ENCODE results near the gene SATB2.

The SATB2 gene

DNA sequence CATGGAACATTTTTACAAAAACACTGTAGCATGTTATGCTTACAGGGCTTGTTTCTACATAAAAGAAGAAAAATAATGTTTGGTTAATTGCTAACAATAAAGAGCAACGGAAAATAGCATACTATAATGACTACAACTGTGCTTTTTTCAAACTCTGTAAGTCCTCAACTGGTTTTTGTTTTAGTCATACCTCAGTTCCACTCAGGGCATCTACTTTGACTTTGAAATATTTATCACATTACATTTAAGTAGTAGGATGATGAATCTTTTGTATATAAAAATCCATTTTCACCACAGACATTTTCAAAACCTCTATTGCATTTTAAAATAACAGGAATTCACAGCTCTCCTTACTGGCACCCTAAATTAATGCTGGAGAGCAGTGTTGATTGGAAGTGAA, 8.3 kb downstream of the SATB2 start:
- H3K27me3 ChIP-seq (ENCODE audit: control insufficient read depth in 1 of 2, insufficient read depth in 2 of 2, low read length in 2 of 2), result peaks cover 7 to 17% of the 10 kb centered on the region in 2 donors
- no peak overlapping the region for H3K4me3 ChIP-seq (ENCODE audit: low read length in 2 of 2)
- H3K9ac ChIP-seq (ENCODE audit: low read length in 2 of 2), result no peak overlapping the region
- no peaks in the 10 kb centered on the region for H3K36me3 ChIP-seq (ENCODE audit: control insufficient read depth in 2 of 2, insufficient read depth in 2 of 2, low read length in 2 of 2)
- no peak overlapping the region for H3K27ac ChIP-seq (ENCODE audit: low read length)
- H3K9me3 ChIP-seq (ENCODE audit: control insufficient read depth in 2 of 2, low read length in 2 of 2), result no peaks in the 10 kb centered on the region
- no peaks in the 10 kb centered on the region for H3K4me1 ChIP-seq (ENCODE audit: control insufficient read depth, insufficient read depth, low read length)

GRCh38 chr2:199446996-199447576, 10.7 kb downstream of the SATB2 start:
- Histone ChIP-seq H3K9me3 (ENCODE audit: control insufficient read depth in 2 of 2, low read length in 2 of 2) (no peaks in the 10 kb centered on the region), H3K9ac (ENCODE audit: low read length in 2 of 2) (no peak overlapping the region)

GRCh38 chr2:199444749-199445148, 13.0 kb downstream of the SATB2 start:
- Histone ChIP-seq H3K36me3 (ENCODE audit: control insufficient read depth in 2 of 2, insufficient read depth in 2 of 2, low read length in 2 of 2) (no peaks in the 10 kb centered on the region), H3K4me1 (ENCODE audit: control insufficient read depth, insufficient read depth, low read length) (no peaks in the 10 kb centered on the region), H3K4me3 (ENCODE audit: low read length in 2 of 2) (no peak overlapping the region), H3K27me3 (ENCODE audit: control insufficient read depth in 1 of 2, insufficient read depth in 2 of 2, low read length in 2 of 2) (peaks cover 0 to 2% of the 10 kb centered on the region in 2 donors), H3K27ac (ENCODE audit: low read length) (no peak overlapping the region), H3K9ac (ENCODE audit: low read length in 2 of 2) (no peak overlapping the region), H3K9me3 (ENCODE audit: control insufficient read depth in 2 of 2, low read length in 2 of 2) (no peaks in the 10 kb centered on the region)

More at GRCh38 chr2:199446996-199447576, 10.7 kb downstream of the SATB2 start:
- H3K27ac ChIP-seq (ENCODE audit: low read length), result no peak overlapping the region
- no peaks in the 10 kb centered on the region for H3K4me1 ChIP-seq (ENCODE audit: control insufficient read depth, insufficient read depth, low read length)
- no peak overlapping the region for H3K4me3 ChIP-seq (ENCODE audit: low read length in 2 of 2)
- peaks cover 4 to 6% of the 10 kb centered on the region in 2 donors for H3K27me3 ChIP-seq (ENCODE audit: control insufficient read depth in 1 of 2, insufficient read depth in 2 of 2, low read length in 2 of 2)
- no peaks in the 10 kb centered on the region for H3K36me3 ChIP-seq (ENCODE audit: control insufficient read depth in 2 of 2, insufficient read depth in 2 of 2, low read length in 2 of 2)

DNA sequence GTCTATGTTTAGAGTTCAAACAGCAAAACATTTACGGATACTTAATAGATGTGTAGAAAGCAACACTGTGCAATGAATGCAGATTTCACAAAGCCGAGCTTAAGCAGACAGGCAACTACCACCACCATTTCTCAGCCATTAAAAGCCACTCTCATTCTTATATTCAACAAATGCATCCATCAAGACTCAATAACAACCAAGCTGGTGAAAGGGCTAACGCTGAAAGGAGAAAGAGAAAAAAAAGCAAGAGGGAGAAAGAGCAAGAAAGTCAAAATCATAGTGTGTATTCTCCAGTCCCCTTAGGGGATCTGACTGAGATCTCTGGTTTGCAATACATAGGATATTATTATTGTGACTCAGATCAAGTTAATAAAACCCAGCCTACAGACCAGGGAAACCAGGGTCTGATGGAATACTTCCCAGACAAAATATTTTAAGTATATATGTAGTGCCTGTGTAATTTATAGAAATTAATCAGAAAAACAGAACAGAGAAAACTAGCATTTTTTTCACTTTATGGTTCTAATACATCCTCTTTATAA, 14.1 kb downstream of the SATB2 start:
- peaks cover 0 to 3% of the 10 kb centered on the region in 2 donors for H3K9me3 ChIP-seq (ENCODE audit: control insufficient read depth in 2 of 2, low read length in 2 of 2)
- H3K9ac ChIP-seq (ENCODE audit: low read length in 2 of 2), result no peak overlapping the region
- no peaks in the 10 kb centered on the region for H3K36me3 ChIP-seq (ENCODE audit: control insufficient read depth in 2 of 2, insufficient read depth in 2 of 2, low read length in 2 of 2)
- H3K27me3 ChIP-seq (ENCODE audit: control insufficient read depth in 1 of 2, insufficient read depth in 2 of 2, low read length in 2 of 2), result peaks cover 0 to 2% of the 10 kb centered on the region in 2 donors
- H3K4me3 ChIP-seq (ENCODE audit: low read length in 2 of 2), result no peak overlapping the region
- no peak overlapping the region for H3K27ac ChIP-seq (ENCODE audit: low read length)
- H3K4me1 ChIP-seq (ENCODE audit: control insufficient read depth, insufficient read depth, low read length), result no peaks in the 10 kb centered on the region

DNA sequence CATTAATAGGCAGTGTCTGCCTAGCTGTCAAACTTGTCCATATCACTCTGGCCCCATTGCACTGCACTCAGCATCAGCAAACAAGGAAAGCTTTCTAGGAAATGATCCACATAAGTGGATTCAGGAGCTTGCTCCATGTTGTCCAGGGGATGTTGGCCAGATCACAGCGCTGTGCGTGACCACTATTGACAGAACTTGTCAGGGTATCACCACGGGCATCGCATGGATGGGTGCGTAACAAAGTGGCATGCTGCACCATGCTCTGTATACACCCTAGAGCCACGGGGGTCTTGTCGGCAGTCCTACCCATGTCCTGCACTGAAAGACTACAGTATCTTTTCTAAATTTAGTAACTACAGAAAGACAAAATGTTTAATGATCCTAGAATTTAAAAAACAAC, 15.6 kb downstream of the SATB2 start:
- Histone ChIP-seq H3K27ac (ENCODE audit: low read length) (no peak overlapping the region), H3K27me3 (ENCODE audit: control insufficient read depth in 1 of 2, insufficient read depth in 2 of 2, low read length in 2 of 2) (peaks cover 0 to 2% of the 10 kb centered on the region in 2 donors), H3K4me3 (ENCODE audit: low read length in 2 of 2) (no peak overlapping the region), H3K4me1 (ENCODE audit: control insufficient read depth, insufficient read depth, low read length) (no peaks in the 10 kb centered on the region), H3K9ac (ENCODE audit: low read length in 2 of 2) (no peak overlapping the region), H3K9me3 (ENCODE audit: control insufficient read depth in 2 of 2, low read length in 2 of 2) (peaks cover 0 to 3% of the 10 kb centered on the region in 2 donors), H3K36me3 (ENCODE audit: control insufficient read depth in 2 of 2, insufficient read depth in 2 of 2, low read length in 2 of 2) (no peaks in the 10 kb centered on the region)

DNA sequence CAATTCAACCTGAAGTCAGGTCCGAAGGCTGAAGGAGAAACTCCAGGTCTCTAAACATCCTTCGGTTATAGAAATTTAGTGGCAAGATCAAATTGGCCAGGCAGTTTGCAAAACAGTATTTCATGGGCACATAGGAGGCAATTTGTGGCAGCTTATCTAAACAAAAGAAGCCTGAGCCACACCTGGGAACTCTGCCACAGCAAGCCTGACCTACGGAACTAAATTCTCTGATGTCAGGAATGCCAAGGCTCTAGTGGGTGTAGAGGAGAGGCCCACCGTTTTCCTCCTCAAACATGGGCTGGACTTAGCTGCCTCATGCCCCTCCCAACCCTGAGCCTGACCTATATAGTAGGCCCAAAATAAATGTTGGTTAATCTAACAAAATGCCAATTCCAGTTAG, 16.0 kb downstream of the SATB2 start:
- H3K4me1 ChIP-seq (ENCODE audit: control insufficient read depth, insufficient read depth, low read length), result no peaks in the 10 kb centered on the region
- H3K27ac ChIP-seq (ENCODE audit: low read length), result no peak overlapping the region
- no peak overlapping the region for H3K4me3 ChIP-seq (ENCODE audit: low read length in 2 of 2)
- peaks cover 0 to 3% of the 10 kb centered on the region in 2 donors for H3K9me3 ChIP-seq (ENCODE audit: control insufficient read depth in 2 of 2, low read length in 2 of 2)
- no peak overlapping the region for H3K9ac ChIP-seq (ENCODE audit: low read length in 2 of 2)
- no peaks in the 10 kb centered on the region for H3K36me3 ChIP-seq (ENCODE audit: control insufficient read depth in 2 of 2, insufficient read depth in 2 of 2, low read length in 2 of 2)
- H3K27me3 ChIP-seq (ENCODE audit: control insufficient read depth in 1 of 2, insufficient read depth in 2 of 2, low read length in 2 of 2), result peaks cover 0 to 2% of the 10 kb centered on the region in 2 donors

DNA sequence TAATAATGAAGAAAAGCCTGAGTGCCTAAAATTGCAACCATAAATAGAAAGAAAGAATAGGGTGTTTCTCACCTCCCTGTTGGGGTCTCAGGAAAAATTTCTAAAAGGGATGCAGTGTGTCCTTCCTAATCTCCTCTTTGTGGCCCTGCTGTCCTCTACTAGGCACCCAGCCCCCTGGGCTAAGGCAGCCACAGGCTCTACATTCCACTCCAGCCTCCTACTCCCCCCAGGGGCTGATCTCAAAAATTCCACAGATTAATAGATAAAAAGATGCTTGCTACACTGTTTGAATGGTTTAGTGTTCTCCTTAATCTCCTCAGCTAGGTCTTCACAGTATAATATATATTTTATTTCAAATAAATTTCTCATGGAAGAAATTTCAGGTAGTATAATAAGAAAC, 17.6 kb downstream of the SATB2 start:
- H3K4me3 ChIP-seq (ENCODE audit: low read length in 2 of 2), result no peak overlapping the region
- H3K27ac ChIP-seq (ENCODE audit: low read length), result no peak overlapping the region
- H3K36me3 ChIP-seq (ENCODE audit: control insufficient read depth in 2 of 2, insufficient read depth in 2 of 2, low read length in 2 of 2), result no peaks in the 10 kb centered on the region
- H3K27me3 ChIP-seq (ENCODE audit: control insufficient read depth in 1 of 2, insufficient read depth in 2 of 2, low read length in 2 of 2), result peaks cover 0 to 2% of the 10 kb centered on the region in 2 donors
- H3K9me3 ChIP-seq (ENCODE audit: control insufficient read depth in 2 of 2, low read length in 2 of 2), result peaks cover 0 to 3% of the 10 kb centered on the region in 2 donors
- no peak overlapping the region for H3K9ac ChIP-seq (ENCODE audit: low read length in 2 of 2)
- no peaks in the 10 kb centered on the region for H3K4me1 ChIP-seq (ENCODE audit: control insufficient read depth, insufficient read depth, low read length)

GRCh38 chr2:199439542-199439941, 18.2 kb downstream of the SATB2 start:
- Histone ChIP-seq H3K36me3 (ENCODE audit: control insufficient read depth in 2 of 2, insufficient read depth in 2 of 2, low read length in 2 of 2) (no peaks in the 10 kb centered on the region), H3K27ac (ENCODE audit: low read length) (no peak overlapping the region), H3K4me3 (ENCODE audit: low read length in 2 of 2) (no peak overlapping the region), H3K27me3 (ENCODE audit: control insufficient read depth in 1 of 2, insufficient read depth in 2 of 2, low read length in 2 of 2) (peaks cover 0 to 2% of the 10 kb centered on the region in 2 donors), H3K9me3 (ENCODE audit: control insufficient read depth in 2 of 2, low read length in 2 of 2) (peaks cover 0 to 3% of the 10 kb centered on the region in 2 donors), H3K4me1 (ENCODE audit: control insufficient read depth, insufficient read depth, low read length) (no peaks in the 10 kb centered on the region), H3K9ac (ENCODE audit: low read length in 2 of 2) (no peak overlapping the region)

- peaks cover 0 to 2% of the 10 kb centered on the region in 2 donors for H3K27me3 ChIP-seq (ENCODE audit: control insufficient read depth in 1 of 2, insufficient read depth in 2 of 2, low read length in 2 of 2)
- peaks cover 0 to 3% of the 10 kb centered on the region in 2 donors for H3K9me3 ChIP-seq (ENCODE audit: control insufficient read depth in 2 of 2, low read length in 2 of 2)
- no peaks in the 10 kb centered on the region for H3K4me1 ChIP-seq (ENCODE audit: control insufficient read depth, insufficient read depth, low read length)
- no peak overlapping the region for H3K27ac ChIP-seq (ENCODE audit: low read length)
- H3K4me3 ChIP-seq (ENCODE audit: low read length in 2 of 2), result no peak overlapping the region
- no peak overlapping the region for H3K9ac ChIP-seq (ENCODE audit: low read length in 2 of 2)
- no peaks in the 10 kb centered on the region for H3K36me3 ChIP-seq (ENCODE audit: control insufficient read depth in 2 of 2, insufficient read depth in 2 of 2, low read length in 2 of 2)
These were observed 18.7 kb downstream of the SATB2 start for GRCh38 chr2:199439066-199439465.

- H3K9me3 ChIP-seq (ENCODE audit: control insufficient read depth in 2 of 2, low read length in 2 of 2), result peaks cover 0 to 3% of the 10 kb centered on the region in 2 donors
- H3K27me3 ChIP-seq (ENCODE audit: control insufficient read depth in 1 of 2, insufficient read depth in 2 of 2, low read length in 2 of 2), result no peaks in the 10 kb centered on the region
- H3K4me1 ChIP-seq (ENCODE audit: control insufficient read depth, insufficient read depth, low read length), result no peaks in the 10 kb centered on the region
- H3K4me3 ChIP-seq (ENCODE audit: low read length in 2 of 2), result no peak overlapping the region
- no peak overlapping the region for H3K9ac ChIP-seq (ENCODE audit: low read length in 2 of 2)
- H3K36me3 ChIP-seq (ENCODE audit: control insufficient read depth in 2 of 2, insufficient read depth in 2 of 2, low read length in 2 of 2), result no peaks in the 10 kb centered on the region
- no peak overlapping the region for H3K27ac ChIP-seq (ENCODE audit: low read length)
These were observed 23.2 kb downstream of the SATB2 start for GRCh38 chr2:199434555-199434954.

GRCh38 chr2:199433204-199433832, 24.4 kb downstream of the SATB2 start:
- Histone ChIP-seq H3K4me3 (ENCODE audit: low read length in 2 of 2) (no peak overlapping the region), H3K27me3 (ENCODE audit: control insufficient read depth in 1 of 2, insufficient read depth in 2 of 2, low read length in 2 of 2) (no peaks in the 10 kb centered on the region), H3K9me3 (ENCODE audit: control insufficient read depth in 2 of 2, low read length in 2 of 2) (no peaks in the 10 kb centered on the region), H3K9ac (ENCODE audit: low read length in 2 of 2) (no peak overlapping the region), H3K27ac (ENCODE audit: low read length) (no peak overlapping the region), H3K36me3 (ENCODE audit: control insufficient read depth in 2 of 2, insufficient read depth in 2 of 2, low read length in 2 of 2) (no peaks in the 10 kb centered on the region), H3K4me1 (ENCODE audit: control insufficient read depth, insufficient read depth, low read length) (no peaks in the 10 kb centered on the region)
